GM21529 (cell line): ENCODE measurements around the gene ITPA.

ENCODE experiments used
- ATAC-seq: cut with Tn5 transposase; IDR thresholded peaks from one replicate; pipeline ENCODE4 v1.9.1; 2021; ENCODE audit not compliant: unreplicated experiment

Gene ITPA

GRCh38 chr20:3227506-3227905, 18.2 kb downstream of the ITPA start:
- no peak for ATAC-seq

GRCh38 chr20:3227936-3228749, 18.8 kb downstream of the ITPA start:
- no peak for ATAC-seq

- ATAC-seq, result no peak
Measured at GRCh38 chr20:3228750-3229032, 19.4 kb downstream of the ITPA start.

GRCh38 chr20:3229158-3229557, 19.9 kb downstream of the ITPA start:
- ATAC-seq, result no peak

- ATAC-seq, result no peak
Measured at GRCh38 chr20:3229798-3230197, 20.5 kb downstream of the ITPA start.

- no peak for ATAC-seq
Measured at GRCh38 chr20:3231116-3231515, 21.8 kb downstream of the ITPA start.

- no peak for ATAC-seq
Measured at GRCh38 chr20:3231889-3232588, 22.7 kb downstream of the ITPA start.

- no peak for ATAC-seq
Measured at GRCh38 chr20:3233131-3233990, 24.1 kb downstream of the ITPA start.

GRCh38 chr20:3233991-3234498, 24.7 kb downstream of the ITPA start:
- no peak for ATAC-seq

- ATAC-seq, result no peak
Measured at GRCh38 chr20:3235666-3236324, 26.5 kb downstream of the ITPA start.

- ATAC-seq, result no peak
Measured at GRCh38 chr20:3237011-3237957, 28.0 kb downstream of the ITPA start.

GRCh38 chr20:3237958-3238615, 28.8 kb downstream of the ITPA start:
- ATAC-seq, result no peak

- peak; percentile 65 for ATAC-seq
Measured at GRCh38 chr20:3238616-3239025, 29.3 kb downstream of the ITPA start.

GRCh38 chr20:3239026-3239866, 29.9 kb downstream of the ITPA start, which contains the start of gene SLC4A11:
Gene SLC4A11, minus strand, starts transcription at chr20:3239190. Its CDS starts 53 bp downstream, at chr20:3239137.
- no peak for ATAC-seq

GRCh38 chr20:3239867-3240775, 30.8 kb downstream of the ITPA start:
- no peak for ATAC-seq

- no peak for ATAC-seq
Measured at GRCh38 chr20:3240776-3241363, 31.6 kb downstream of the ITPA start.

- no peak for ATAC-seq
Measured at GRCh38 chr20:3242172-3242692, 32.9 kb downstream of the ITPA start.
